Measurements from ENCODE around the gene BNC1.

- TF ChIP-seq TAF1 (IDR thresholded peaks at IDR 0.05; ENCODE audit: low read depth, low read length) (no peak), POLR2AphosphoS5 (IDR thresholded peaks at IDR 0.05; ENCODE audit: low read depth, low read length) (no peak), POLR2A (IDR thresholded peaks at IDR 0.05; ENCODE audit: low read depth, low read length) (no peak)
Observed at GRCh38 chr15:83310521-83311456, 26.3 kb upstream of the BNC1 start.
